ENCODE measurements around the gene GALNT13. TPM values are rescaled to one million over a fixed set of nuclear protein-coding genes. Genes with fewer than 3 reads are reported as not detected.

GALNT13 gene
- total RNA-seq, 2 experiments from 2014 or later: not detected

GRCh38 chr2:154446324-154446723 is 574.6 kb downstream of the GALNT13 start:
- CTCF ChIA-PET: no interaction called here
- no peak for DNase-seq
- H3K9me3 ChIP-seq (ENCODE audit: control insufficient read depth in 1 of 2, insufficient read depth in 1 of 2, low read length in 2 of 2): no peaks in the 10 kb centered on the region
- Mint-ChIP-seq H3K27me3 (no peaks in the 10 kb centered on the region), H3K4me3 (no peak overlapping the region), H3K4me1 (ENCODE audit: low read depth) (no peaks in the 10 kb centered on the region), H3K36me3 (ENCODE audit: low read depth) (no peaks in the 10 kb centered on the region), H3K27ac (no peak overlapping the region), H3K9me3 (no peaks in the 10 kb centered on the region)
- H3K4me3 ChIP-seq (ENCODE audit: low read length): no peak overlapping the region
- POLR2A ChIA-PET: no interaction called here
- TF ChIP-seq, protein P1, sequence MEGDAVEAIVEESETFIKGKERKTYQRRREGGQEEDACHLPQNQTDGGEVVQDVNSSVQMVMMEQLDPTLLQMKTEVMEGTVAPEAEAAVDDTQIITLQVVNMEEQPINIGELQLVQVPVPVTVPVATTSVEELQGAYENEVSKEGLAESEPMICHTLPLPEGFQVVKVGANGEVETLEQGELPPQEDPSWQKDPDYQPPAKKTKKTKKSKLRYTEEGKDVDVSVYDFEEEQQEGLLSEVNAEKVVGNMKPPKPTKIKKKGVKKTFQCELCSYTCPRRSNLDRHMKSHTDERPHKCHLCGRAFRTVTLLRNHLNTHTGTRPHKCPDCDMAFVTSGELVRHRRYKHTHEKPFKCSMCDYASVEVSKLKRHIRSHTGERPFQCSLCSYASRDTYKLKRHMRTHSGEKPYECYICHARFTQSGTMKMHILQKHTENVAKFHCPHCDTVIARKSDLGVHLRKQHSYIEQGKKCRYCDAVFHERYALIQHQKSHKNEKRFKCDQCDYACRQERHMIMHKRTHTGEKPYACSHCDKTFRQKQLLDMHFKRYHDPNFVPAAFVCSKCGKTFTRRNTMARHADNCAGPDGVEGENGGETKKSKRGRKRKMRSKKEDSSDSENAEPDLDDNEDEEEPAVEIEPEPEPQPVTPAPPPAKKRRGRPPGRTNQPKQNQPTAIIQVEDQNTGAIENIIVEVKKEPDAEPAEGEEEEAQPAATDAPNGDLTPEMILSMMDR (IDR thresholded peaks at IDR 0.05): no peak
- intact Hi-C loops (cut with DNase I, micrococcal nuclease): no loop called here
- no peaks in the 10 kb centered on the region for H3K36me3 ChIP-seq (ENCODE audit: insufficient read depth, low read length)
- ATAC-seq (ENCODE audit: poor library complexity): no peak
- H3K27me3 ChIP-seq (ENCODE audit: control insufficient read depth in 1 of 2, insufficient read depth in 2 of 2, low read length in 2 of 2): no peaks in the 10 kb centered on the region
- no peak overlapping the region for H3K27ac ChIP-seq (ENCODE audit: low read depth in 1 of 2, low read length in 2 of 2)
- no peaks in the 10 kb centered on the region for H3K4me1 ChIP-seq (ENCODE audit: insufficient read depth, low read length)

- CTCF ChIA-PET: interaction anchor here (1.0 kb wide), 1 partner anchor 9 kb away, joined by 5 read pairs; no protein-coding TSS in a partner anchor
Measured at GRCh38 chr2:154447727-154448418, 576.2 kb downstream of the GALNT13 start.

GRCh38 chr2:154449951-154450658 is 578.4 kb downstream of the GALNT13 start:
- CTCF ChIA-PET: no interaction called here
- Mint-ChIP-seq H3K36me3 (ENCODE audit: low read depth) (no peaks in the 10 kb centered on the region), H3K27ac (no peak overlapping the region), H3K9me3 (no peaks in the 10 kb centered on the region), H3K27me3 (no peaks in the 10 kb centered on the region), H3K4me3 (no peak overlapping the region), H3K4me1 (ENCODE audit: low read depth) (peaks cover 5% of the 10 kb centered on the region)
- TF ChIP-seq, protein P1 (IDR thresholded peaks at IDR 0.05): no peak
- no peak overlapping the region for H3K27ac ChIP-seq (ENCODE audit: low read depth in 1 of 2, low read length in 2 of 2)
- no peaks in the 10 kb centered on the region for H3K9me3 ChIP-seq (ENCODE audit: control insufficient read depth in 1 of 2, insufficient read depth in 1 of 2, low read length in 2 of 2)
- no peak overlapping the region for H3K4me3 ChIP-seq (ENCODE audit: low read length)
- no peaks in the 10 kb centered on the region for H3K27me3 ChIP-seq (ENCODE audit: control insufficient read depth in 1 of 2, insufficient read depth in 2 of 2, low read length in 2 of 2)
- no peaks in the 10 kb centered on the region for H3K36me3 ChIP-seq (ENCODE audit: insufficient read depth, low read length)
- DNase-seq (no peak), ATAC-seq (ENCODE audit: poor library complexity) (no peak)
- no peaks in the 10 kb centered on the region for H3K4me1 ChIP-seq (ENCODE audit: insufficient read depth, low read length)
- POLR2A ChIA-PET: no interaction called here
- intact Hi-C loops (cut with DNase I, micrococcal nuclease): no loop called here

More at GRCh38 chr2:154447727-154448418, 576.2 kb downstream of the GALNT13 start:
- H3K4me3 ChIP-seq (ENCODE audit: low read length): no peak overlapping the region
- no peak overlapping the region for H3K27ac ChIP-seq (ENCODE audit: low read depth in 1 of 2, low read length in 2 of 2)
- DNase-seq (no peak), ATAC-seq (ENCODE audit: poor library complexity) (no peak)
- Mint-ChIP-seq H3K9me3 (no peaks in the 10 kb centered on the region), H3K4me1 (ENCODE audit: low read depth) (peaks cover 2% of the 10 kb centered on the region), H3K27me3 (no peaks in the 10 kb centered on the region), H3K27ac (no peak overlapping the region), H3K36me3 (ENCODE audit: low read depth) (no peaks in the 10 kb centered on the region), H3K4me3 (no peak overlapping the region)
- TF ChIP-seq, protein P1 (IDR thresholded peaks at IDR 0.05): no peak
- H3K9me3 ChIP-seq (ENCODE audit: control insufficient read depth in 1 of 2, insufficient read depth in 1 of 2, low read length in 2 of 2): no peaks in the 10 kb centered on the region
- no peaks in the 10 kb centered on the region for H3K27me3 ChIP-seq (ENCODE audit: control insufficient read depth in 1 of 2, insufficient read depth in 2 of 2, low read length in 2 of 2)
- no peaks in the 10 kb centered on the region for H3K36me3 ChIP-seq (ENCODE audit: insufficient read depth, low read length)
- intact Hi-C loops (cut with DNase I, micrococcal nuclease): no loop called here
- H3K4me1 ChIP-seq (ENCODE audit: insufficient read depth, low read length): no peaks in the 10 kb centered on the region
- POLR2A ChIA-PET: interaction anchor here (0.6 kb wide), 1 partner anchor 52 kb away, joined by 3 read pairs; no protein-coding TSS in a partner anchor
